Measurements from ENCODE around the gene LDAH.
A peak's percentile ranks its signal among the peaks of the same experiment; 100 is the strongest.

Gene LDAH

DNA sequence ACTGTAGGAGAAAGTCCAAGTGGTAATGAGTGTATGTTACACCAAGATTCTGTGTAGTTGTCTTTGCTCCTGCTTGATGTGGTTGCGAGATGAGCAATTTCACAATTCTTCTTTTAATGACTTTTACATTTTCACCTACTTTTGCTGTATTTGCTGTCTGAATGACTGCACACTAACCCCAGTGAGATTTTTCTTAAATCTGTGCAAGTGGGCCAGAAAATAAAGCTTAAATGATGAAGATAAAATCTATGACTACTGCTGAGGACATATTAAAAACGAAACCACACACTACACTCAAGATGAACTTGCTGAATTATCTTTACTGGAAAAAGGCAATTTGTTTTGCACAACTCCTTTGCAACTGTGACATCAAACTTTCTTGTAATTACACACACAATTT lies 4.1 kb downstream of the LDAH start:
- no peak for TF ChIP-seq ZNF404 (tag by site-specific recombination; IDR thresholded peaks at IDR 0.05)
- no peak for TF ChIP-seq YY1 (tag by site-specific recombination; IDR thresholded peaks at IDR 0.05)
- TF ChIP-seq, protein P1, sequence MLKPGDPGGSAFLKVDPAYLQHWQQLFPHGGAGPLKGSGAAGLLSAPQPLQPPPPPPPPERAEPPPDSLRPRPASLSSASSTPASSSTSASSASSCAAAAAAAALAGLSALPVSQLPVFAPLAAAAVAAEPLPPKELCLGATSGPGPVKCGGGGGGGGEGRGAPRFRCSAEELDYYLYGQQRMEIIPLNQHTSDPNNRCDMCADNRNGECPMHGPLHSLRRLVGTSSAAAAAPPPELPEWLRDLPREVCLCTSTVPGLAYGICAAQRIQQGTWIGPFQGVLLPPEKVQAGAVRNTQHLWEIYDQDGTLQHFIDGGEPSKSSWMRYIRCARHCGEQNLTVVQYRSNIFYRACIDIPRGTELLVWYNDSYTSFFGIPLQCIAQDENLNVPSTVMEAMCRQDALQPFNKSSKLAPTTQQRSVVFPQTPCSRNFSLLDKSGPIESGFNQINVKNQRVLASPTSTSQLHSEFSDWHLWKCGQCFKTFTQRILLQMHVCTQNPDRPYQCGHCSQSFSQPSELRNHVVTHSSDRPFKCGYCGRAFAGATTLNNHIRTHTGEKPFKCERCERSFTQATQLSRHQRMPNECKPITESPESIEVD (tag by site-specific recombination; IDR thresholded peaks at IDR 0.05): no peak
- TF ChIP-seq, protein P2, sequence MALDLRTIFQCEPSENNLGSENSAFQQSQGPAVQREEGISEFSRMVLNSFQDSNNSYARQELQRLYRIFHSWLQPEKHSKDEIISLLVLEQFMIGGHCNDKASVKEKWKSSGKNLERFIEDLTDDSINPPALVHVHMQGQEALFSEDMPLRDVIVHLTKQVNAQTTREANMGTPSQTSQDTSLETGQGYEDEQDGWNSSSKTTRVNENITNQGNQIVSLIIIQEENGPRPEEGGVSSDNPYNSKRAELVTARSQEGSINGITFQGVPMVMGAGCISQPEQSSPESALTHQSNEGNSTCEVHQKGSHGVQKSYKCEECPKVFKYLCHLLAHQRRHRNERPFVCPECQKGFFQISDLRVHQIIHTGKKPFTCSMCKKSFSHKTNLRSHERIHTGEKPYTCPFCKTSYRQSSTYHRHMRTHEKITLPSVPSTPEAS (tag by site-specific recombination; IDR thresholded peaks at IDR 0.05): no peak
- TF ChIP-seq ZFP41 (tag by site-specific recombination; IDR thresholded peaks at IDR 0.05; ENCODE audit: borderline replicate concordance): no peak
- TF ChIP-seq ZNF114 (tag by site-specific recombination; IDR thresholded peaks at IDR 0.05): no peak
- no peak for TF ChIP-seq ZBTB17 (tag by site-specific recombination; IDR thresholded peaks at IDR 0.05)
- CTCF ChIA-PET: interaction anchor here (1.0 kb wide), 1 partner anchor 144 kb away, joined by 3 read pairs; no protein-coding TSS in a partner anchor
- Histone ChIP-seq H3K9me3 (ENCODE audit: control insufficient read depth, insufficient read depth, low read depth, low read length) (no peaks in the 10 kb centered on the region), H3K27ac (ENCODE audit: extremely low read depth, low read depth, low read length) (no peak overlapping the region), H3K4me1 (ENCODE audit: control insufficient read depth, insufficient read depth, low read length) (no peaks in the 10 kb centered on the region), H3K36me3 (ENCODE audit: control insufficient read depth in 2 of 2, insufficient read depth in 1 of 2, low read length in 2 of 2) (no peaks in the 10 kb centered on the region), H3K4me3 (ENCODE audit: low read depth, low read length) (no peak overlapping the region)
- POLR2A ChIA-PET: no interaction called here

DNA sequence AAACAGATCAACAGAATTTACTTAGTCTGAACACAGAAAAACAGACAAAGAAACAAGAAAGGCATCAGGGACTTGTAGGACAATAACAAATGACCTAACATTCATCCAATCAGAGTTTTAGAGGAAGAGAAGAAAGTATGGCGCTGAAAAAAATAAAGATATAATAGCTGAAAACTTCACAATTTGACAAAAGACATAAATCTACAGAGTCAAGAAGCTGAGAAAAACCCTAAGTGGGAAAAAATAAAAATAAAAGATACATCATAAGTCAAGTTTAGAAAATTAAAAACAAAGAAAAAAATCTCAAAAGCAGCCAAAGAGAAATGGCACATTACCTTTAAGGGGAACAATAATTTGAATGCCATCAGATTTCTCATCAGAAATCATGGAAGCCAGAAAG lies 7.7 kb downstream of the LDAH start:
- TF ChIP-seq ZNF558 (tag by site-specific recombination; IDR thresholded peaks at IDR 0.05): peak; percentile 97
- no peak for TF ChIP-seq GFI1B (tag by site-specific recombination; IDR thresholded peaks at IDR 0.05)
- no peaks in the 10 kb centered on the region for H3K36me3 ChIP-seq (ENCODE audit: control insufficient read depth in 2 of 2, insufficient read depth in 1 of 2, low read length in 2 of 2)
- POLR2A ChIA-PET: no interaction called here

DNA sequence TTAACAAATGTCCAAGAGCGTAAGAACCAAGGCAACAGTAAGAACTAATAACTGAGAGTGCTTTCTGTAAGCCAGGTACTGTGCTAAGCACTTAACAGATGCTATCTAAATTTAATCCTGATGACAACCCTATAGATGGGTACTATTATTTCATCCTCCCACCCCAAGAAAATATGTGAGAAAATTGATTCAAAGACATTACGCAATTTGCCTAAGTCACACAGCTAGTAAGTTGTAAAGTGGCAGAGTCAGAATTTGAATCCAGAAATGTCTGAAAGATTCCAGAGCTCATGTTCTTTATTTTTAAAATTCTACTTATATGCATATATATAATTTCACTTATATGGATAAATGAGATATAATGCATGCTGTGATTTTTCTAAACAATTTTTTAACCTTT lies 10.1 kb downstream of the LDAH start:
- Histone ChIP-seq H3K4me1 (ENCODE audit: control insufficient read depth, insufficient read depth, low read length) (no peaks in the 10 kb centered on the region), H3K27ac (ENCODE audit: extremely low read depth, low read depth, low read length) (no peak overlapping the region), H3K9me3 (ENCODE audit: control insufficient read depth, insufficient read depth, low read depth, low read length) (no peaks in the 10 kb centered on the region), H3K36me3 (ENCODE audit: control insufficient read depth in 2 of 2, insufficient read depth in 1 of 2, low read length in 2 of 2) (no peaks in the 10 kb centered on the region), H3K4me3 (ENCODE audit: low read depth, low read length) (no peak overlapping the region)
- TF ChIP-seq SP2 (tag by site-specific recombination; IDR thresholded peaks at IDR 0.05): no peak
- TF ChIP-seq ZNF707 (tag by site-specific recombination; IDR thresholded peaks at IDR 0.05): no peak
- TF ChIP-seq ZSCAN23 (tag by site-specific recombination; IDR thresholded peaks at IDR 0.05): no peak
- no peak for TF ChIP-seq ZNF354C (tag by site-specific recombination; IDR thresholded peaks at IDR 0.05; ENCODE audit: borderline replicate concordance, low read depth)
- TF ChIP-seq, protein P3, sequence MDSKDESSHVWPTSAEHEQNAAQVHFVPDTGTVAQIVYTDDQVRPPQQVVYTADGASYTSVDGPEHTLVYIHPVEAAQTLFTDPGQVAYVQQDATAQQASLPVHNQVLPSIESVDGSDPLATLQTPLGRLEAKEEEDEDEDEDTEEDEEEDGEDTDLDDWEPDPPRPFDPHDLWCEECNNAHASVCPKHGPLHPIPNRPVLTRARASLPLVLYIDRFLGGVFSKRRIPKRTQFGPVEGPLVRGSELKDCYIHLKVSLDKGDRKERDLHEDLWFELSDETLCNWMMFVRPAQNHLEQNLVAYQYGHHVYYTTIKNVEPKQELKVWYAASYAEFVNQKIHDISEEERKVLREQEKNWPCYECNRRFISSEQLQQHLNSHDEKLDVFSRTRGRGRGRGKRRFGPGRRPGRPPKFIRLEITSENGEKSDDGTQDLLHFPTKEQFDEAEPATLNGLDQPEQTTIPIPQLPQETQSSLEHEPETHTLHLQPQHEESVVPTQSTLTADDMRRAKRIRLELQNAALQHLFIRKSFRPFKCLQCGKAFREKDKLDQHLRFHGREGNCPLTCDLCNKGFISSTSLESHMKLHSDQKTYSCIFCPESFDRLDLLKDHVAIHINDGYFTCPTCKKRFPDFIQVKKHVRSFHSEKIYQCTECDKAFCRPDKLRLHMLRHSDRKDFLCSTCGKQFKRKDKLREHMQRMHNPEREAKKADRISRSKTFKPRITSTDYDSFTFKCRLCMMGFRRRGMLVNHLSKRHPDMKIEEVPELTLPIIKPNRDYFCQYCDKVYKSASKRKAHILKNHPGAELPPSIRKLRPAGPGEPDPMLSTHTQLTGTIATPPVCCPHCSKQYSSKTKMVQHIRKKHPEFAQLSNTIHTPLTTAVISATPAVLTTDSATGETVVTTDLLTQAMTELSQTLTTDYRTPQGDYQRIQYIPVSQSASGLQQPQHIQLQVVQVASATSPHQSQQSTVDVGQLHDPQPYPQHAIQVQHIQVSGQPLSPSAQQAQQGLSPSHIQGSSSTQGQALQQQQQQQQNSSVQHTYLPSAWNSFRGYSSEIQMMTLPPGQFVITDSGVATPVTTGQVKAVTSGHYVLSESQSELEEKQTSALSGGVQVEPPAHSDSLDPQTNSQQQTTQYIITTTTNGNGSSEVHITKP (tag by site-specific recombination; IDR thresholded peaks at IDR 0.05): no peak
- no peak for TF ChIP-seq ZNF184 (tag by site-specific recombination; IDR thresholded peaks at IDR 0.05)
- TF ChIP-seq ZNF670 (tag by site-specific recombination; IDR thresholded peaks at IDR 0.05; ENCODE audit: low read depth): no peak
- TF ChIP-seq, protein P4, sequence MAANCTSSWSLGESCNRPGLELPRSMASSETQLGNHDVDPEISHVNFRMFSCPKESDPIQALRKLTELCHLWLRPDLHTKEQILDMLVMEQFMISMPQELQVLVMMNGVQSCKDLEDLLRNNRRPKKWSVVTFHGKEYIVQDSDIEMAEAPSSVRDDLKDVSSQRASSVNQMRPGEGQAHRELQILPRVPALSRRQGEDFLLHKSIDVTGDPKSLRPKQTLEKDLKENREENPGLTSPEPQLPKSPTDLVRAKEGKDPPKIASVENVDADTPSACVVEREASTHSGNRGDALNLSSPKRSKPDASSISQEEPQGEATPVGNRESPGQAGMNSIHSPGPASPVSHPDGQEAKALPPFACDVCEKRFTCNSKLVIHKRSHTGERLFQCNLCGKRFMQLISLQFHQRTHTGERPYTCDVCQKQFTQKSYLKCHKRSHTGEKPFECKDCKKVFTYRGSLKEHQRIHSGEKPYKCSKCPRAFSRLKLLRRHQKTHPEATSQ (tag by site-specific recombination; IDR thresholded peaks at IDR 0.05): no peak
- TF ChIP-seq ZNF677 (tag by site-specific recombination; IDR thresholded peaks at IDR 0.05): no peak
- TF ChIP-seq OVOL3 (tag by site-specific recombination; IDR thresholded peaks at IDR 0.05): no peak
- ChIA-PET POLR2A (no interaction called here), CTCF (no interaction called here)

More for the DNA sequence above, 7.7 kb downstream of the LDAH start:
- Histone ChIP-seq H3K4me3 (ENCODE audit: low read depth, low read length) (no peak overlapping the region), H3K9me3 (ENCODE audit: control insufficient read depth, insufficient read depth, low read depth, low read length) (no peaks in the 10 kb centered on the region), H3K27ac (ENCODE audit: extremely low read depth, low read depth, low read length) (no peak overlapping the region), H3K4me1 (ENCODE audit: control insufficient read depth, insufficient read depth, low read length) (no peaks in the 10 kb centered on the region)
- CTCF ChIA-PET: no interaction called here
